GM19023 (cell line): ENCODE measurements around the gene STRA6.

Source experiments
- ATAC-seq: cut with Tn5 transposase; IDR thresholded peaks from one replicate; pipeline ENCODE4 v1.9.1; 2021; ENCODE audit warnings: mild to moderate bottlenecking, moderate library complexity; ENCODE audit not compliant: unreplicated experiment

STRA6 gene

GRCh38 chr15:74227968-74228722 lies 25.6 kb upstream of the STRA6 start:
- no peak for ATAC-seq

GRCh38 chr15:74226761-74227540 lies 24.4 kb upstream of the STRA6 start:
- ATAC-seq, result no peak

DNA sequence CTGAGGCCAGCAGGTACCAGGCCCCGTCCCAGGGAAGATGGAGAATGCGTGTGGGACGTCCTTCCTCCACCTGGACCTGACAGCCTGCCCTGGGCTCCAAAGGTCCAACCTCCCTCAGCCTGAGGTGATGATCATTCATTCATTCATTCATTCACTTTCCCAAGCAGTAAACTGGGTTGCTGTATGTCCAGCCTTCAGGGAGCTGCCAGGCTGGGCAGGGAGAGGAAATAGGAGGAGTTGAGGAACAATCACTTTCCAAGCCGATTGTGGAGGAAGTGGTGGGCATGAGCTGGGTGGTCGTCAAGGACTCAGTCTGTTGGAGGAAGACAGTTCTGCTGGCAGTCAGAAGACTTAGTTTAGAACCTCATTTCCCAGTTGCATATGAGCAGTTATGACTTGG lies 23.3 kb upstream of the STRA6 start:
- no peak for ATAC-seq

GRCh38 chr15:74222240-74223119 lies 19.9 kb upstream of the STRA6 start:
- ATAC-seq, result no peak

GRCh38 chr15:74221399-74222239 lies 19.0 kb upstream of the STRA6 start:
- ATAC-seq, result no peak

DNA sequence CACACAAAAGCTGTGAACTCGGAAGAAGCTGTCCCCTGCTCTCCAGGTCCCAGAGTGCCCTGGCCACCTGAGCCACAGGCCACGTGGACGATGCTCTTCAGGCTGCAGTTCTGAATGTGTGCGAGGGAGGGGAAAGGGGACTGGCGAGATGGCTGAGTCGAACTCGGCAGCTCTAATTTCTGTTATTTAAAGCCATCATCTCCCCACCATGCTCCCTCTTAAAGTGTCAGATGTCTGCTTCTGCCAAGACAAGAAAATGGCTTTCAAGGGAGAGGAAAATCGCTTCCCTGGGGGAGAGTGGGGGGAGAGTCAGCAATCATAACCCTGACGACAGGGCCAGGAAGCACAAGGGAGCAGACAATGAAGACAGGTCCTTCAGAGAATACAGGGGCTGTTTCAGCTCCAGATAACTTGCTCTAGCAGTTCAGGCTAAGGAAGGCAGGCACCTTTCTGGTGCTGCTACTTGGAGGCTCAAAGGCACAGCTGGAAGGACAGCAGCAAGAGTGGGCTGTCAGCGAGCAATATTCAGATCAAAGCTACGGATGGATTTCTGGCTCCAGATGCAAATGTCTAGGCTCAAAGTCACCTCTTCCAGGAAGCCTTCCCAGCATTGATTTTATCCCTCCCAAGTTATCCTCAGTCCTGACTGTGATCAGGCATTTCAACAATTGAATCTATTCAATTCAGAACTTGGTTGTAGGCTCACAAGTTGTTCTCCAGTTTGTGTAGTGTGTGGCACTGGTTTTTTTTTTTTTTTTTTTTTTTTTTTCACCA lies 18.1 kb upstream of the STRA6 start:
- ATAC-seq, result no peak

GRCh38 chr15:74217907-74218885 lies 15.6 kb upstream of the STRA6 start:
- no peak for ATAC-seq

GRCh38 chr15:74216949-74217348 lies 14.4 kb upstream of the STRA6 start:
- ATAC-seq, result no peak

- no peak for ATAC-seq
These were observed 13.4 kb upstream of the STRA6 start for GRCh38 chr15:74215958-74216357.

GRCh38 chr15:74214324-74215021 lies 11.9 kb upstream of the STRA6 start:
- no peak for ATAC-seq

DNA sequence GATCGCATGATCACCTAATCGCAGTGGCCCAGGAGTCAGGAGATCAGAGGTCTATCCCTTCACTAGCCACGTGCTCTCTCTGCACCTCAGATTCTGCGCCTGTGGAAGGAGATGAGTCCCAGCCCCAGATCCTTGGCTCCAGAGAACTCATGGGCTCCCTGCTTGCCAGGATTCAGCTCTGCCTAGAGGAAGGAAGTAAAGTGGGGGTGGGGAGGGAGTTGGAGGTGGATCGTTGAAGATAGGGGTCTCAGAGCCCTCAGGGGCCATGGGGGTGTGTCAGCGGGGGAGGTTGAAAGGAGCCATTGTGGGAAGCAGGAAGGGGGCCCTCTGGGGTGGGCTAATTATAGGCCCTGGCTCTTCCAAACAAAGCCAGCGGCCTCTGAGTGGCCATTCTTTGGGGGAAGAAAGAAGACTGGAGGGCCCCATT lies 11.3 kb upstream of the STRA6 start:
- ATAC-seq, result no peak

GRCh38 chr15:74212494-74212893 lies 9.9 kb upstream of the STRA6 start:
- no peak for ATAC-seq

DNA sequence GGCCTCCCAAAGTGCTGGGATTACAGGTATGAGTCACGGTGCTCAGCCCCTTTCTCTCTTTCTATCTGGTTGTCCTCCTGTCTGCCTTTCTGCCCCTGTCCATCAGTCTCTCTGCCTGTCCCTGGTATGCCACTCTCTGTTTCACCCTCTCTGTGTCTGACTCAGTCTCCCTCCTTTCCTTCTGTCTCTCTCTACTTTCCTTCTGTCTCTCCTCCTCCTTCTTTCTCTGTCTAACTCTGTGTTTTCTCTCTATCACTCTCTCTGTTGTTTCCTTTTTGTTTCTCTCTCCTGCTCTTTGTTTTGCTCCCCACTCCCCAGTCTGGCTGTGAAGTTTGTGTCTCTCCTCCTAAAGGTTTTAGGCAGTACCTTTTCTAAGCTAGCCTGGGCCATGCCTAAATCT lies 9.1 kb upstream of the STRA6 start:
- no peak for ATAC-seq

DNA sequence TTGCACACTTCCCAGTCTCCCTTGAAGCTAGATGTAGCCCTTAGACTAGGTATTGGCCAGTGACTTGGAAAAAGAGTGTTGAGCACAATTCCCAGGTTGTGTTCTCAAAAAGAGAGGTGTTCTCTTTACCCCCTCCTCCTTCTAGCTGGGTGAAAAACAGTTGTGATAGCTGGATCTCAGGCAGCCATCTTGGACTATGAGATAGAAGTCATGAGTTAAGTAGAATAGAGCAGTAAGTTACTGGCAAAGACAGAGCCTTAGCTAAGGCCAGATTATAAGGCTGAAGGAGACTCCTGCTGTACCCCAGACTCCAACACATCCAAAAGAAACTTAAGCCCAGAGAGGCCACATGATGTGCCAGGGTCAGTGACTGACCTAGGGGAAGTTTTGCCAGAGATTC lies 8.1 kb upstream of the STRA6 start:
- ATAC-seq, result no peak

DNA sequence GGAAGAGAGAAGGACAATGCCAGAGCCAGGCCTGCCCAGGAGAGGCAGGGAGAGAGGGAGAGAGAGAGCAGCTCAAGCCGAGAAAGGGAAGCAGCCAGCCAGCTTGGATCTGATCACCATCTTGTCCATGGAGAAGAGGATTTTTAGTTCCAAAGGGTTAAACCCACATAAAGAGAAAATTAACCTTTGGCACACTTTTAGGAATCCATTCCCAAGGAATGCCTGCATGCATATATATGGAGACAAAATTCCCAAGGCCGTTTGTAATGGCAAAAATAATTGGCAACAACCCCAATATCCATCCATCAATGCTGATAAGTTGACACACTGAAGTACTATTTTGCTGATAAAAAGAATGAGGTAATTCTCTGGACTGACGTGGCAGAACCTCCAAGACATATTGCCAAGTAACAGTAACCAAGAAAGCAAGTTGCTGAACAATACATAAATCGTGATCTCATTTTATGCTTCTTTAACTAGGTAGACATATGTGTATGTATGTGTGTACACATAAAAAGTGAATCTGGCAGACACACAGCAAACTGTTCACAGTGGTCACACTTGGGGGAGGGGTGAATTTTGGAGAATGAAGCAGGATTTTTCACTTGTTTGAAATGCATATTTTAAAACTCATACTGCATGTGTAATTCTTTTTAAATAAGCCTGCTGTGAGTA lies 7.5 kb upstream of the STRA6 start:
- ATAC-seq, result no peak

- ATAC-seq, result no peak
These were observed 7.0 kb upstream of the STRA6 start for GRCh38 chr15:74209560-74209958.

DNA sequence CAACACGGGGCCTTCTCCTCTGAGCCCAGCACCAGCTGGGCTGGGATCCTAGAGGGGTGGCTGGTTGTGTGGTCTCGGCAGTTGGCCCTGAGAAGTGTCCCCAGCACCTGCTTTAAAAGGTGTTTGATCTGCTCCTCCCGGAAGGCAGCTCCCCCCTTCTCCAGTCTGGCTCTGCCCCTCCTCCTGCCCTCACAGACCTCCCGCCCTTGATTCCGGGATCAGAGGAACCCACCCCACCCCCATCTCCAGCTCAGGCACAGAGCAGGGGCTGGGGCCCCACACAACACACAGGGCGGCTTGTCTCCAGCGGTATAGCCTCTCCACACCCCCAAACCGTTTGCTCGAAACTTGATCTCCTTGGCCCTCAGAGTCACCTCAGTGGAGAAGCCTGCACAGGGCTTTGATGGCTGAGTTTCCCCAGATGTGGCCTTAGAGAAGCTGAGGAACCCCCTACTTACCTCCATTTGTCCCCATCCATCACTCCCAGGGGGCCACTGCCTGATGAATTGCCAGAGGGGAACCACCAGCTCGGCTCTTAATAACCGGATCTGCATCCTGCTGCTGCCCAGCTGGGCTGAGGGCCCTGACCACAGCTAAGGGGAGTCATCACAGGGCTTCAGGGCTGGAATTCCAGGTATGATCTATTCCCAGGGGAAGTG lies 6.4 kb upstream of the STRA6 start:
- no peak for ATAC-seq
